HEK293 (cell line): ENCODE data around the gene FNIP1.

ENCODE experiments used
- CTCF ChIA-PET: fragments of 350-600 bp; formaldehyde crosslinking; extraction: SDS; loops from one replicate; lab custom pipeline; 2021; ENCODE audit warnings: antibody characterized with exemption; lab: Yijun Ruan, JAX
- POLR2A ChIA-PET: fragments of 300-600 bp; formaldehyde crosslinking; extraction: SDS; loops from one replicate; lab custom pipeline; 2020; ENCODE audit warnings: antibody characterized with exemption, inconsistent platforms; lab: Yijun Ruan, JAX
- H3K27ac ChIP-seq: fragments of 200-500 bp; sonication (Bioruptor generic); 2 replicates; pipeline ENCODE4 v1.5.1; 2014; ENCODE audit warnings: low read depth, low read length, control low read depth, inconsistent platforms; ENCODE audit errors: extremely low read depth
- H3K36me3 ChIP-seq, 2 experiments: fragments of 200-500 bp in 1 of 2; sonication (Bioruptor generic) in 1 of 2; 1 replicate in 1 of 2; 2 replicates in 1 of 2; pipeline ENCODE4 v1.5.1; 2014 to 2017; ENCODE audit warnings: inconsistent platforms in 2 of 2, low read length in 2 of 2; ENCODE audit not compliant: control insufficient read depth in 2 of 2, insufficient read depth in 1 of 2
- H3K4me1 ChIP-seq: fragments of 200-500 bp; sonication (Bioruptor generic); 2 replicates; pipeline ENCODE4 v1.5.1; 2014; ENCODE audit warnings: mild to moderate bottlenecking, low read length, inconsistent platforms; ENCODE audit not compliant: control insufficient read depth, insufficient read depth
- H3K4me3 ChIP-seq: 2 replicates; pipeline ENCODE4 v1.5.1; 2011; ENCODE audit warnings: low read depth, mild to moderate bottlenecking, control low read depth, low read length, moderate library complexity
- H3K9me3 ChIP-seq: fragments of 200-500 bp; sonication (Bioruptor generic); 2 replicates; pipeline ENCODE4 v1.5.1; 2014; ENCODE audit warnings: low read depth, low read length, inconsistent platforms; ENCODE audit not compliant: control insufficient read depth, insufficient read depth
- HOXA7 ChIP-seq: sonication (generic); formaldehyde crosslinking; IDR thresholded peaks from 2 replicates; pipeline ENCODE4 v1.8.1; 2022; ENCODE audit warnings: missing genetic modification reagents, borderline replicate concordance
- IKZF3 ChIP-seq: fragments of 450-650 bp; IDR thresholded peaks from 2 replicates; pipeline ENCODE4 v1.5.0; 2018; ENCODE audit warnings: missing biosample characterization, mild to moderate bottlenecking, missing genetic modification characterization, moderate library complexity
- MZF1 ChIP-seq: fragments of 450-650 bp; formaldehyde crosslinking; IDR thresholded peaks from 2 replicates; pipeline ENCODE4 v1.5.1; 2017; ENCODE audit warnings: missing biosample characterization, missing genetic modification characterization, borderline replicate concordance
- REPIN1 ChIP-seq: fragments of 450-650 bp; formaldehyde crosslinking; IDR thresholded peaks from 2 replicates; pipeline ENCODE4 v1.5.1; 2017; ENCODE audit warnings: missing biosample characterization, missing genetic modification characterization, low read depth
- SETDB1 ChIP-seq: IDR thresholded peaks from one replicate; pipeline ENCODE4 v1.6.1; 2017; ENCODE audit warnings: mild to moderate bottlenecking, low read length, moderate library complexity, mixed read lengths; ENCODE audit not compliant: insufficient read length
- ZFHX2 ChIP-seq: fragments of 450-650 bp; formaldehyde crosslinking; conservative IDR thresholded peaks from 2 replicates; pipeline ENCODE4 v1.5.1; 2016; ENCODE audit warnings: missing biosample characterization, missing genetic modification characterization
- ZNF114 ChIP-seq: fragments of 450-650 bp; formaldehyde crosslinking; IDR thresholded peaks from 2 replicates; pipeline ENCODE4 v1.5.0; 2017; ENCODE audit warnings: missing biosample characterization, missing genetic modification characterization
- ZNF133 ChIP-seq: fragments of 450-650 bp; formaldehyde crosslinking; IDR thresholded peaks from 2 replicates; pipeline ENCODE4 v1.5.1; 2016; ENCODE audit warnings: missing biosample characterization, missing genetic modification characterization
- ZNF155 ChIP-seq: fragments of 450-650 bp; formaldehyde crosslinking; IDR thresholded peaks from 2 replicates; pipeline ENCODE4 v1.5.1; 2016; ENCODE audit warnings: missing biosample characterization, missing genetic modification characterization
- ZNF175 ChIP-seq: fragments of 450-650 bp; formaldehyde crosslinking; IDR thresholded peaks from 2 replicates; pipeline ENCODE4 v1.5.1; 2016; ENCODE audit warnings: missing biosample characterization, missing genetic modification characterization
- ZNF239 ChIP-seq: fragments of 450-650 bp; formaldehyde crosslinking; IDR thresholded peaks from 2 replicates; pipeline ENCODE4 v1.5.1; 2016; ENCODE audit warnings: missing biosample characterization, missing genetic modification characterization
- ZNF324 ChIP-seq: fragments of 450-650 bp; formaldehyde crosslinking; IDR thresholded peaks from 2 replicates; pipeline ENCODE4 v1.5.1; 2016; ENCODE audit warnings: missing biosample characterization, missing genetic modification characterization
- ZNF335 ChIP-seq: fragments of 450-650 bp; formaldehyde crosslinking; conservative IDR thresholded peaks from 2 replicates; pipeline ENCODE4 v1.5.1; 2016; ENCODE audit warnings: missing biosample characterization, missing genetic modification characterization
- ZNF362 ChIP-seq: fragments of 450-650 bp; formaldehyde crosslinking; IDR thresholded peaks from 2 replicates; pipeline ENCODE4 v1.5.1; 2016; ENCODE audit warnings: missing biosample characterization, missing genetic modification characterization
- ZNF366 ChIP-seq: fragments of 450-650 bp; formaldehyde crosslinking; conservative IDR thresholded peaks from 2 replicates; pipeline ENCODE4 v1.5.1; 2016; ENCODE audit warnings: missing biosample characterization, missing genetic modification characterization
- ZNF394 ChIP-seq: fragments of 450-650 bp; formaldehyde crosslinking; IDR thresholded peaks from 2 replicates; pipeline ENCODE4 v1.5.1; 2016; ENCODE audit warnings: missing biosample characterization, missing genetic modification characterization, mild to moderate bottlenecking, moderate library complexity, borderline replicate concordance
- ZNF501 ChIP-seq: fragments of 450-650 bp; formaldehyde crosslinking; IDR thresholded peaks from 2 replicates; pipeline ENCODE4 v1.5.1; 2016; ENCODE audit warnings: missing biosample characterization, missing genetic modification characterization
- ZNF548 ChIP-seq: fragments of 450-650 bp; formaldehyde crosslinking; IDR thresholded peaks from 2 replicates; pipeline ENCODE4 v1.5.1; 2016; ENCODE audit warnings: missing biosample characterization, missing genetic modification characterization
- ZNF549 ChIP-seq: fragments of 450-650 bp; IDR thresholded peaks from 2 replicates; pipeline ENCODE4 v1.5.1; 2018; ENCODE audit warnings: missing biosample characterization, missing genetic modification characterization, mild to moderate bottlenecking, inconsistent platforms, moderate library complexity
- ZNF560 ChIP-seq: fragments of 450-650 bp; formaldehyde crosslinking; IDR thresholded peaks from 2 replicates; pipeline ENCODE4 v1.5.1; 2017; ENCODE audit warnings: missing biosample characterization, missing genetic modification characterization, borderline replicate concordance
- ZNF626 ChIP-seq: fragments of 450-650 bp; sonication (Bioruptor Pico); formaldehyde crosslinking; IDR thresholded peaks from 2 replicates; pipeline ENCODE4 v1.5.1; 2018; ENCODE audit warnings: missing biosample characterization, missing genetic modification characterization, inconsistent platforms
- ZNF785 ChIP-seq: fragments of 450-650 bp; formaldehyde crosslinking; IDR thresholded peaks from 2 replicates; pipeline ENCODE4 v1.5.1; 2016; ENCODE audit warnings: missing biosample characterization, missing genetic modification characterization
- ZSCAN5A ChIP-seq: fragments of 450-650 bp; formaldehyde crosslinking; IDR thresholded peaks from 2 replicates; pipeline ENCODE4 v1.5.1; 2016; ENCODE audit warnings: missing biosample characterization, missing genetic modification characterization
- ZXDB ChIP-seq: fragments of 450-650 bp; formaldehyde crosslinking; IDR thresholded peaks from 2 replicates; pipeline ENCODE4 v1.5.1; 2016; ENCODE audit warnings: missing biosample characterization, missing genetic modification characterization
- TF ChIP-seq, protein P1 (sequence below): fragments of 450-650 bp; formaldehyde crosslinking; IDR thresholded peaks from 2 replicates; pipeline ENCODE4 v1.5.1; 2017; ENCODE audit warnings: missing biosample characterization, missing genetic modification characterization
- TF ChIP-seq, protein P2 (sequence below): fragments of 450-650 bp; formaldehyde crosslinking; IDR thresholded peaks from 2 replicates; pipeline ENCODE4 v1.5.1; 2016; ENCODE audit warnings: missing biosample characterization, missing genetic modification characterization
- TF ChIP-seq, protein P3 (sequence below): fragments of 450-650 bp; formaldehyde crosslinking; optimal IDR thresholded peaks from 2 replicates; pipeline ENCODE3; 2016; ENCODE audit warnings: missing biosample characterization, mild to moderate bottlenecking, missing genetic modification characterization

The FNIP1 gene

DNA sequence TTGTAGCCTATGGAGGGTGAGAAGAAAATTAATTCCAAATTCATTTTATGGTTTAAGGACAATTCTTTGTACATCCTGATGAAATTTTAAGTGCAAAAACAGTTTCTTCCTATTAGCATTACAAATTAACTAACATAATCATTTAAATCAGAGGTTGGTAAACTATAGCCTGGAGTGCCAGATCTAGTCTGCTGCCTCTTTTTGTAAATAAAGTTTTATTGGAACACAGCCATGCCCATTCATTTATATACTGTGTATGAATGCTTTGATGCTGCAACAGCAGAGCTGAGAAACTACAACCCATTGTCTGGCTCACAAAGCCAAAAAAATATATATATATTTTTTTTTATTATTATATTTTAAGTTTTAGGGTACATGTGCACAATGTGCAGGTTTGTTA lies 80.2 kb downstream of the FNIP1 start:
- H3K36me3 ChIP-seq = peaks cover 4 to 24% of the 10 kb centered on the region in 2 experiments; a peak in 2 of 3 replicates
- CTCF ChIA-PET = no interaction called here

DNA sequence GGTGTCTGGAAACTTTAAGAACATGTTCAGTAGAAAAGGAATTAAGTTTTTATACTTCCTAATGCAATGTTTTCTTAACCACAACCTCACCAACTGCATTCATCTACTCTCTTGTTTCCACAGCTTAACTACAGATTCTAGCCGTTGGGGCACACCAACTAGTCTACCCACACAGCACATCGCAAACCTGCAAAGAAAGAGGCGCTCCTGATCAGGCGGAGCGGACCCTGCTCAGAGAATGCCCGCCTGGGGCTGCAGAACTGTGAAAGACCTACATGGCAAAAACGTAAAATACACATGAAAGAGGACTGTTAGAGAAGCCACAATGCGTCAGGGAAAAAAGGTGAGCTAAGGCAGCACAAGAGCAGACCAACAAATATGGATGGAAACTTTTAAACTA lies 86.4 kb downstream of the FNIP1 start:
- Histone ChIP-seq H3K27ac (no peak overlapping the region), H3K4me3 (no peak overlapping the region), H3K4me1 (no peaks in the 10 kb centered on the region), H3K9me3 (no peaks in the 10 kb centered on the region), H3K36me3 (peaks cover 19 to 45% of the 10 kb centered on the region in 2 experiments)
- POLR2A ChIA-PET = no interaction called here
- no peak for TF ChIP-seq ZNF324 (tag by site-specific recombination)
- no peak for TF ChIP-seq ZNF549 (tag by site-specific recombination)
- TF ChIP-seq MZF1 (tag by site-specific recombination) = no peak
- no peak for TF ChIP-seq ZNF114 (tag by site-specific recombination)
- TF ChIP-seq ZFHX2 (tag by site-specific recombination) = no peak
- TF ChIP-seq ZNF362 (tag by site-specific recombination) = no peak
- no peak for TF ChIP-seq ZNF626
- TF ChIP-seq ZNF366 (tag by site-specific recombination) = no peak
- TF ChIP-seq ZNF548 (tag by site-specific recombination) = no peak
- CTCF ChIA-PET = no interaction called here

More for the DNA sequence above, 80.2 kb downstream of the FNIP1 start:
- no peaks in the 10 kb centered on the region for H3K4me1 ChIP-seq
- H3K9me3 ChIP-seq = no peaks in the 10 kb centered on the region
- H3K4me3 ChIP-seq = no peak overlapping the region
- TF ChIP-seq IKZF3 (tag by site-specific recombination) = no peak
- TF ChIP-seq ZNF335 (tag by site-specific recombination) = no peak
- TF ChIP-seq ZSCAN5A (tag by site-specific recombination) = no peak
- TF ChIP-seq, protein P1, sequence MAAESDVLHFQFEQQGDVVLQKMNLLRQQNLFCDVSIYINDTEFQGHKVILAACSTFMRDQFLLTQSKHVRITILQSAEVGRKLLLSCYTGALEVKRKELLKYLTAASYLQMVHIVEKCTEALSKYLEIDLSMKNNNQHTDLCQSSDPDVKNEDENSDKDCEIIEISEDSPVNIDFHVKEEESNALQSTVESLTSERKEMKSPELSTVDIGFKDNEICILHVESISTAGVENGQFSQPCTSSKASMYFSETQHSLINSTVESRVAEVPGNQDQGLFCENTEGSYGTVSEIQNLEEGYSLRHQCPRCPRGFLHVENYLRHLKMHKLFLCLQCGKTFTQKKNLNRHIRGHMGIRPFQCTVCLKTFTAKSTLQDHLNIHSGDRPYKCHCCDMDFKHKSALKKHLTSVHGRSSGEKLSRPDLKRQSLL (tag by site-specific recombination) = no peak
- no peak for TF ChIP-seq ZNF560 (tag by site-specific recombination)
- TF ChIP-seq HOXA7 (CRISPR knock-in tag) = no peak
- no peak for TF ChIP-seq REPIN1 (tag by site-specific recombination)
- TF ChIP-seq ZNF785 (tag by site-specific recombination) = no peak
- no peak for TF ChIP-seq ZNF155
- no peak for TF ChIP-seq ZNF394 (tag by site-specific recombination)
- no peak for TF ChIP-seq ZNF501 (tag by site-specific recombination)
- TF ChIP-seq, protein P2, sequence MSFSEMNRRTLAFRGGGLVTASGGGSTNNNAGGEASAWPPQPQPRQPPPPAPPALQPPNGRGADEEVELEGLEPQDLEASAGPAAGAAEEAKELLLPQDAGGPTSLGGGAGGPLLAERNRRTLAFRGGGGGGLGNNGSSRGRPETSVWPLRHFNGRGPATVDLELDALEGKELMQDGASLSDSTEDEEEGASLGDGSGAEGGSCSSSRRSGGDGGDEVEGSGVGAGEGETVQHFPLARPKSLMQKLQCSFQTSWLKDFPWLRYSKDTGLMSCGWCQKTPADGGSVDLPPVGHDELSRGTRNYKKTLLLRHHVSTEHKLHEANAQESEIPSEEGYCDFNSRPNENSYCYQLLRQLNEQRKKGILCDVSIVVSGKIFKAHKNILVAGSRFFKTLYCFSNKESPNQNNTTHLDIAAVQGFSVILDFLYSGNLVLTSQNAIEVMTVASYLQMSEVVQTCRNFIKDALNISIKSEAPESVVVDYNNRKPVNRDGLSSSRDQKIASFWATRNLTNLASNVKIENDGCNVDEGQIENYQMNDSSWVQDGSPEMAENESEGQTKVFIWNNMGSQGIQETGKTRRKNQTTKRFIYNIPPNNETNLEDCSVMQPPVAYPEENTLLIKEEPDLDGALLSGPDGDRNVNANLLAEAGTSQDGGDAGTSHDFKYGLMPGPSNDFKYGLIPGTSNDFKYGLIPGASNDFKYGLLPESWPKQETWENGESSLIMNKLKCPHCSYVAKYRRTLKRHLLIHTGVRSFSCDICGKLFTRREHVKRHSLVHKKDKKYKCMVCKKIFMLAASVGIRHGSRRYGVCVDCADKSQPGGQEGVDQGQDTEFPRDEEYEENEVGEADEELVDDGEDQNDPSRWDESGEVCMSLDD (tag by site-specific recombination) = no peak
- no peak for TF ChIP-seq ZXDB (tag by site-specific recombination)
- TF ChIP-seq ZNF239 (tag by site-specific recombination) = no peak
- TF ChIP-seq, protein P3, sequence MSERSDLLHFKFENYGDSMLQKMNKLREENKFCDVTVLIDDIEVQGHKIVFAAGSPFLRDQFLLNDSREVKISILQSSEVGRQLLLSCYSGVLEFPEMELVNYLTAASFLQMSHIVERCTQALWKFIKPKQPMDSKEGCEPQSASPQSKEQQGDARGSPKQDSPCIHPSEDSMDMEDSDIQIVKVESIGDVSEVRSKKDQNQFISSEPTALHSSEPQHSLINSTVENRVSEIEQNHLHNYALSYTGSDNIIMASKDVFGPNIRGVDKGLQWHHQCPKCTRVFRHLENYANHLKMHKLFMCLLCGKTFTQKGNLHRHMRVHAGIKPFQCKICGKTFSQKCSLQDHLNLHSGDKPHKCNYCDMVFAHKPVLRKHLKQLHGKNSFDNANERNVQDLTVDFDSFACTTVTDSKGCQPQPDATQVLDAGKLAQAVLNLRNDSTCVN (tag by site-specific recombination) = no peak
- TF ChIP-seq ZNF133 (tag by site-specific recombination) = no peak
- no peak for TF ChIP-seq ZNF175 (tag by site-specific recombination)
- TF ChIP-seq SETDB1 = no peak
- POLR2A ChIA-PET = no interaction called here
- no peak overlapping the region for H3K27ac ChIP-seq
